Stimulated activated CD8-positive, alpha-beta memory T cell treated with anti-CD3 and anti-CD28 coated beads, Interleukin-12 subunit alpha, Interleukin-12 subunit beta, amount 100 ng/mL, for 24 hours (primary cell): Measurements from ENCODE around the gene SOBP.

Experiments used
- DNase-seq: peaks from one replicate; pipeline ENCODE4 v3.0.0-alpha.2; 2020; ENCODE audit errors: extremely low read depth

Gene SOBP

DNA sequence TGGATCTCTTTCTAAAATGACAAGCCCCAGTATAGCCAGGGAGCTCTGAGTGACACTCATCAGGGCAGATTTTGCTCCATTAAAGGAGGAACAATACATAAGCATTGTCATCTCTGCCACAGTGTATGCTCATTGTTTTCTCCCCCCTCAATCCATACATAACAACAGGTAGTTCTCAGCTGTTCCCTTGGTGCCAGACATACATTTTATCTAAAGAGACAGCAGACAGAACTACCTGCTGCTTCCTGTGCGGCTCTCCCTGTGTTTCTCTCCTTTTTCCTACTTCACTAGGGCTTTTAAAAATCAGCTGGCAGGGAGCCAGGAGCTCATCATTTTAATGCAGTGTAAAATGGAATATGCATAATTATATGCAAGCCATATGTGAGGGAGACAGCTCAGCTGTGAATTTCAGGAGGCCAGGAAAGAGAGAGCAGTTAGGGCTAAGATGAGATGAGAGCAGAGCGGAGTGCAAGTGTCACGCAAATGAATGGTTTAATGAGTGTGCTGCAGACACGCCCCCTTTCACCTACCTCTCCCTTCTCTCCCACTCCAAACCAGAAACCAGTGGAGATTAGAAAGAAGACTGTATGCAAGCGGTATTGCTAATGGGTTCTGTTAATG lies 96.0 kb downstream of the SOBP start:
- DNase-seq: no peak

DNA sequence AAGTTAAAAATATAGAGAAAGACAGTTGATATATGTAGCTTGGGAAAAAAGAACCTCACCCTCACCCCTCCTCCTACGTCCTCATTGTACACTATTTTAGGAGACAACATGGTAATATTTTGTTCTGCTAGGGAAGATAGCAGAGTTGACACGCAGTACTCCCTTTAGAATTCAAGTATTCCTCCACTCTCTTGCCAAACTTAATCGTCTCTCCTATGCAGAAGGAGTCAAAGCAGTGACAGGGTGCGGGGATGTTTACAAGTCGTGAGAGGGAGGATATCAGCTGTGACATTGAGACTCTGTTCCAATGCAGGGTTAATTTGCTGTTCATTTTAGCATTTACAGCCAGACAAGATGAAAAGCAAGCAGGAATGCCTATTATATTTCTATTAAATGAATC lies 97.5 kb downstream of the SOBP start:
- no peak for DNase-seq

DNA sequence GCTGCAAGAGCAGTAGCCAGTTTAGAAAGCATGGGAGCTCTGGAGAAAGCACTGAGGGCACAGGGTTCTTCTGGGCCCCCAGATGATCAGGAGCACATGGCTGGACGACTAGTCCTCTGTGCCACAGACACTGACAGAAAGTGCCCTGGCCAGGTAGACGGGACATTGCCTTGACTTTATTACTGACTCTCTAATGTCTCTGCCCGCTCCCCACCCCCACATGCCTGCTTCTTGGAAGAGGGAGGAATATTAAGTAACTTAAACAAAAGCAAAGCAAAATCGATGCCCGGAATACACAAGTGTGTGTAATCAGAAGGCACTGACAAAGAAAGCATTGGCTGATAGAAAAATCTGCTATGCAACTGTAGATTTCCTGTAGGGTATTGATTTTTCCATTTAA lies 99.3 kb downstream of the SOBP start:
- no peak for DNase-seq

DNA sequence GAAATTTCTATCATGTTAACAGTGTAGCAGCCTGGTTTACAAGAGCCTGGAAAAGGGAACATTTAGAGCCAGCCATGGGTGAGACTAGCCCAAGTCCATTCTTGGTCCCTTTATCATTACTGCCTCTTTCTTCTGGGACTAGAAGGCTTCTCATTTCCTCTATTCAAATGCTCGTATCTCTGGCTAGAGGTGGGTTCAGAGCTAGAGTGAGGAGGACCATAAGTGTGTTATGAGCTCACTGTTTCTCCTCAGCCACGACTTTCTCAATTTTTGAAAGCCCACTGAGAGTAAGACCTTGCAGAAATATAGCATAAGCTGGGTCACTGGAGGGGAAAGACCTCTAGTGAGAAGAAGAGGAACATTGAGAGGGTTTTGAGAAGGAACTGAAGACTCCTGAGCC lies 100.0 kb downstream of the SOBP start:
- DNase-seq: no peak

DNA sequence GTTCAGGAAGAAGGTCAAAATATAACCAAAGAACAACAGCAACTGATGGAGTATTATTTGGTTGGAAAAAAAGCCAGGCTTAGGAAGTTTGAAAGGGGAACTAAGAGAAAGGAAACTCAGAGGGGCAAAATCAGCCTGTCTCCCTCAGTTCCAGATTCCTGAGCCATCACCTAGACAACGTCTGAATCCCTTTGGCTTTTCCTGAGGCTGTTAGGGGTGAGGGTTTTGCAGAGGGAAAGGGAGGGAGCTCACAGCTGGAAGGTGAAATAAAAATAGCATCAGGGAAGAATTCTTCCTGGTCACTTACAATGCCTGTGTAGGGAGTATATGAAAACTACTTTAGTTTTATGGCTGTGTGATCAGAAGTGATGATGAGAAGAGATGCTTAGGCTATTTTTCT lies 100.5 kb downstream of the SOBP start:
- no peak for DNase-seq

DNA sequence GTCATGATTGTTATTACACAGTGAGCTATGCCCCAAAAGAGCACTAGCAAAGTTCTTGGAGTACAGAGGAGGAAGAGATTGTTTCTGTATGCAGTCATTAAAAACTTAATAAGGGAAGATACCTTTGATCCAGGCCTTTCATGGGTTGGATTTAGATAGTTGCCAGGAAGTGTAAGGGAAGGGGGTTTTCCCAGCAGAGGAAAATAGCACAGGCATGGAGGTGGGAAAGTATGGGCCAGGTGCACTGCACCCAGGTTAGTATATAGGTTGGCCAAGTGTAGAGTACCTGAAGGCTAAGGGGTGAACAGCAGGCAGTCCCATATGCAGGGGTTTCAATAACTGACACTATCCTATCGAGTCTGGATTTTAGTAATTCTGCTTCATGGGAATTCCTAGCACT lies 101.4 kb downstream of the SOBP start:
- no peak for DNase-seq

DNA sequence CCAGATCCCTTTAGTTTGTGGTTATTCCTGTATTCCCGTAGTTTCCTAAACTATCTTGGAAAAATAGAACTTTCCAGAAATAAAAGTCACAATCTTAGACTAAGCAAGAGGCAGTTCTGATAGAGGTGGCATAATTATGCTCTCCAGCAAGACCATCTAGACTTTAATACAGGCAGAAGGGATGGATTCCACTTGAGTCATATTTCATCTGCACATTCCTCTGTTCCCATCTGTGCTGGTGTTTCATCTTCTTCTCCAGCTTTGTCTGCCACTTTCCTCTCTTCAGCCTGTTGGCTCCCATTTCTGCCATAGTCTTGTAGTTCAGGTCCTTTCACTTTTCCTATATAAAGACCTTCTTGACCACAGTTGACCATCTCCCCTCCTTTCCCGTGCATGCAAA lies 102.9 kb downstream of the SOBP start:
- DNase-seq: no peak

DNA sequence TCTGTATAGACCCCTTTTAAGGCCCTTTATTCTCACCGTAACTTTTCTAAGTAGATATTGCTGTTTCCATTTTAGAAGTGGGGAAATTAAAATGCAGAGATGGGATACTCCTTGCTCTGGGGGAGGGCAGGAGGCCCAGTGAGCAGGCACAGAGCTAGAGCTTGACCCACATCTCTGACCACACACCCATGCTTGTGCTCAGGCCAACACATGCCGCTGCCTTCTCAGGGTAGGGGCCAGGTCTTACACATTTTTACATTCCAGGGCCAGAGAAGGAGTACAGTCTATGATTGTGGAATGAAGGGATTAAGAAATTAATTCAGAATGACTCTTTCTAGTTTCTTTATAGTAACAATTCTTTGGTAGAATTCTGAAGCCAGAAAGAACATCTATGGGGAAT lies 104.8 kb downstream of the SOBP start:
- DNase-seq: no peak

DNA sequence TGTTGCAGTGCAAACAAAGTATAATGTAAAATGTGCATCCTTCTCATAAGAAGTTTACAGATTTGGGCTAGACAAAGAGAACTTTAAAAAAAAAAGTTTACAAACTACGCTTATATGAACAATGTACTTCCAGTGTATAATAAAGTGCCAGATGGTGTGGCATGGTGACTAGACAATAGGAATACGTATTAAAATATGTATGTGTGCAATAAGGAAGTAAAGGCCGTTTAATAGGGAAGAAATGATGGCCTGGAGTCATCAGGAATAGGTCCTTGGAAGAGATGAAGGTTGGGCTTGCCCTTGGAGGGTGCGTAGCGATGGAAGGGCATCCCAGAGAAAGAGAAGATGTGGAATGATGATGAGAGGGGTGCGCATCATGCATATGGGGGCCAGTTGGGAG lies 108.2 kb downstream of the SOBP start:
- no peak for DNase-seq

DNA sequence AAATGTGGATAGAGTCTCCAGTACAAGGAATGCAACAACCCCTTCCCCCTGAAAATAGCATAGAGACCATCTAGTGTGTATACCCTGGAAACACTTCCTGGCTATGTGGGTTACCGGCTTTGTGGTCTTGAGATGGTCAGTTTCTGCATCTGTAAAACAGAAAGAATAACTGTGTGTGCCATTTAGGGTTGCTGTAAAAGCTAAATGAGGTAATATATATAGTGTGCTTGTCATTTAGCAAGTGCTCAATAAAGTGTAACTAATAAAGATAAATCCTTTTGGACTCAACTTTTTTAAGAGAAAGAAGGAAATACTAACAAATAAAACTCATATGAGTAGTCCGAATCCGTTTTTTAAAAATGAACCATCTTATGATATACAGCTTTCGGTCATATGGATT lies 109.1 kb downstream of the SOBP start:
- DNase-seq: no peak

DNA sequence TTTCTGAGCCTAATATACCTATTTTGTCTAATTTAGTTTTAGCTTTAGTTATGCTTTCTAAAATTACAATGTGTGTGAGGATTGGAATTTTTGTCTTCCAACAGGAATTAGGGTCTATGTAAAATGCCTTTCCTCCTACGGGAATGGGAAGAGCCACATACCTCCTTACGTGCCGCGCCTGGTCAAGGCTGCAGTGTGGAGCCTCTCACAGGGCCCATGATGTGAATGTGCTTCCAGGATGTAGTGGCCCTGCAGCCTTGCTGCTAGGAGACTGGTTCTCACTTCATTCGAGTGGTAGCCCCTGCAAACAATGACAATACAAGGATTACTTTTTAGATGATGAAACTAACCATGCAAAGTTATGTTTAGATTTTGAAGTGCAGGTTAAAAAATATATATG lies 110.2 kb downstream of the SOBP start:
- DNase-seq: no peak

DNA sequence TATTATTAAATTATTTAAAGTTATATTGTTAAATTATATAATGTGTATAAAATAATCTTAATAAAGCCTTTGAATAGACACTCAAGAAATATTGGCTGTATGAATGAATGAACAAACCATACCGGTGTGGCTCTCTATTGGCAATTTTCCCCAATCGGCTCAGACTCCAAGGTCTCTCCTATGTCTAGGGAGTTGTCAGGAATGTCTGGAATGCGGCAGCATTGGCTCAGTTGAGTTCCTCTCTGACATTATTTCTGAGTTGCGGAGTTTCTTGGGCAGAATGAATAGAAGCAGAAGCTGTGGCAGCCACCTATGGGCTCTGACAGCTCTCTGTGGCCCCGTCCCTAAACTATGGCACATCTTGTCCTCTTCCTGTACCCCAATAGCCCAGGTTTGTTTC lies 111.0 kb downstream of the SOBP start:
- no peak for DNase-seq

DNA sequence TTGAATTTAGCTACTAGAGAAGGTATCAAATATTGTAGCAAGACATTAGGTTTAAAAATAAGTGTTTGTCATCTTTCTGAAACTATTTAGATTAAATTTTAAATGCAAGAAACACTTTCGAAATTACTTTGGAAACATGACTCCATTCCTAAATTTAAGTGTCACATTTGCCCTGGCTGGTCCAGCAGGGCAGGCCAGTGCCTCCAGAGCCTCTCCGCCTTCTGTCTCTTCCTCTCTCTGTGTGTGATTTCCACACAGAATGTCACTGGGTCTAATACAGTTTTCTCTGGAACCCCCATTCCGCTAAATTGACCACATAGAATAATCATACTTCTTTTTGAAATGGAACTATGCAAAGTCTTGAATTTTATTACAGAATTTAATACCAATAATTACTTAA lies 111.5 kb downstream of the SOBP start:
- no peak for DNase-seq

DNA sequence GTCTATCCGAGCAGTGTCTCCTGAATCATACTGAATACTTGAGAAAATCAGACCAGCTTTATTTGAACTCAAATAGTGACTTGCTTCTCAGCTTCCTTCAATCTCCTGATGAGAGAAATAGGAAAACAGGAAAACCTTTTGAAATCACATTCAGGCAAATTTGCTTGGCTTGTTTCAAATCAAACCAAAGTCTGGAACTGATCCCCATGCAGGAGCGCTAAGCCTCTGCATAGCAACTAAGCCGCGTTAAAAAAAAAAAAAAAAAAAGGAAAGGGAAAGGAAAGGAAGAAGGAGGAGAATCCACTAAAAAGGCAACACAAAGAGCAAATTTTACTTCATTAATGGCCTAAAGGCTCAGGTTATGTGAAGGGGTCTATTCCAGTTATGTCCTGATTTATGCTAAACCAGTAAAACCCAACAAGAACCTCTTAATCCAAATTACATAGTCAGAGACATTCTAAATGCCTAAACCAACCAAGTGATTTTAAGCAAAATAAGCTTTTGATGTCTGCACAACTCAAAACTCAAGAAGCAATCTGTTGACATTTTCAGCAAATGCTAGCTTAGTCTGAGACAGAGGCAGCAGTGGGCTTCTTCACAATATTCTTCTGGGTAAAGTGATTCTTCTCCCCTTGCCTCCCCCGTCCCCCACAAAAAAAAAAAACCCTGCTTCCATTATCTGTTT lies 112.5 kb downstream of the SOBP start:
- DNase-seq: no peak

DNA sequence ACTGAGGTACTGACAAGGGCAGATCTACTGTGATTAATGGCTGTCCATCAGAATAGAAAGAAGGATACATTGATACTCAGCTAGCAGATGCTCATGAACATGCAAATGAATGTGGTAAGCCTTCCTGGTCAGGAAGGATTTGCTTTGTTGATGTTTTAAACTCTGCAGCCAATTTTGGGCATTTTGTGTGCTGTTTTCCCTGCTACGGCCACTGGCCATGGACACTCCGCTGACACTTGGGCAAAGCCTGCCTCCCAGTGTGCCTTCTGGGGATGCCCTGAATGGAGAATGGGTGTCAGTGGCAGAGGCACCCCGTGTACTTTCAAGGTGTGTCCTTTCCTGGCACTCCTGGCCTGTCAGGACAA lies 113.1 kb downstream of the SOBP start:
- no peak for DNase-seq

DNA sequence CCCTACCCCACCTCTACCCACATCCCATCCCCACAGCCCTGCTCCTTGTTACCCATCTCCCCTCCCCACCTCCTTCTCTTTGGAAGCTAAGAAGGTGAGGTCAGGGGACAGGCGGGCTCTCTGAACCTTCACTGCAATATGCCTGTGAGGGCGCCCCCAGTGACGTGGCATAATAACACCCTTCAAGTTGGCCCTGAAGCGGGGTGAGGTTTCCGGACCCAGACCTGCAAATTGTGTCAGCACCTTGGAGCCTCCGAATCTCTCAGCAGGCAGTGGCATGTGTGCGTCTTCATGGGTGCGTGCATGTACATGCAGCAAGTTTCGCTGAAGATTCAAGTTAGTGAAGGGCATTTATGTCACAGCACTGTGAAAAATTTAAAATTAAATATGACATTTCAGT lies 114.6 kb downstream of the SOBP start:
- no peak for DNase-seq

DNA sequence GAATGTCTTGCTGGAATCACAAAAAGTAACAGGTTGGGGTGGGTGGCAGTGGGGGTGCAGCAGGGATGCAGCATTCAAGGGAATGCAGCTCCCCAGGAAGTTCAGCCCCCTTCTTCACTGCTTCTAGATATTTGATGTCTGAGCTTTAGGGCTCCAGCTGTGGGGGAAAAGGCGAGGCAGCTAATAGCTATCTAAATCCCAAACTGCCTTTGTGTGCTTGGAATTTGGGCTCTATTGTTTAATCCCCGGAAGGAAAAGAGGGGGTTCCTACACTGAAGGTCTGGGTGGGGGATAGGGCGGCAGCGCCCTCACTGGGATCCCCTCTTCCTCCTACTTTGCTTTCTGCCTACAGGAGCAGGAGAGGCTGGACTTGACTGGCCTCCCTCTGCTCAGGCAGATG lies 116.5 kb downstream of the SOBP start:
- no peak for DNase-seq

DNA sequence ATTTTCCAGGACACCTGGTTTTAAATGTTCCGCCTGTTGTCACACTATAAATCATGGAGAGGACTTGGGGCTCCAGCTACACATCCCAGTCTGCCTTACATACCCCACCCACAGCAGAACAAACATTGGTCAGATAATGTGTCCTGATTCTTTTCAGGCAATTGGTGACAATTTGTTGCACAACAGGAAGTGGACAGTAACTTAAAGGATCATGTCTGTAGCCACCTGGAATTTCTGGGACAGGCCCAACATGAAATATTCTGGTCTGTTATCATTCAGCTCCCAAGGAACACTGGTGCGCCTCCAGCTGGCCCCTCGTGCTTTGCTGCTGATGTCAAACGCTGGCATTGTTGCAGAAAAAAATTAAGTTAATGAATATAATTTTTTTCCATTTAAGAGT lies 117.2 kb downstream of the SOBP start:
- DNase-seq: no peak

DNA sequence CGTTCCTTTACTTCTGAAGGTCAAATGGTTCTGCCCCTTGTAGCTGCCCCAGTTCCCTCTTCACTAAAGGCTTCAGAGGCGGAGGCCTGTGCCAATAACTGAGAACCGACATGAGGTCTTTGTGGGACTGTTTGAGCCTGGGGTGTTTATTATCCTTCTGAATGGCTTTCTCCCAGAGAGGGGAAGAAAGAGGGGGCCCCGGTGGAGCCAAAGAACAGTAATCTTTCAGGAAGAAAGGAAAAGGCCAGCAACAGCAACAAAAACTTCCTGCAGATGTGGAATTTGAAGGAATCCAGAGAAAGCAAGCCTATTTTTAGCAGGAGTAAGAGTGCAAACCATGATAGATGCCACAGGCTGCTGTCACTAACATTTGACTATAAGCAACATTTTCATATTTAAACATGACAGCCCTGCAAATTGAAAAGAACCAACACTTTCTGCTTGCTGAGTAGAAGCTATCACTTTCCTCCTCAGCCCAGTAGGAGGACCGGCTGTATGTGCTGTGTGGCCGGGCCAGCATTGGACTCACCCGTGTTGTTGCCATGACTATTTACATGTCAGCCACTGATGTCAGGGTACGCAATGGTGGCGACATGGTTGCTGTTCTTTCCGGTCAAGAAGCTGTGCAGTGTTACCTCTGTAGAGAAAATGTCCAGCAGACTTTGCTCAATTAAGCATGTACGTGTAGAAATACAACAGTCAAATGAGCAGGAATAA lies 121.3 kb downstream of the SOBP start:
- DNase-seq: no peak

DNA sequence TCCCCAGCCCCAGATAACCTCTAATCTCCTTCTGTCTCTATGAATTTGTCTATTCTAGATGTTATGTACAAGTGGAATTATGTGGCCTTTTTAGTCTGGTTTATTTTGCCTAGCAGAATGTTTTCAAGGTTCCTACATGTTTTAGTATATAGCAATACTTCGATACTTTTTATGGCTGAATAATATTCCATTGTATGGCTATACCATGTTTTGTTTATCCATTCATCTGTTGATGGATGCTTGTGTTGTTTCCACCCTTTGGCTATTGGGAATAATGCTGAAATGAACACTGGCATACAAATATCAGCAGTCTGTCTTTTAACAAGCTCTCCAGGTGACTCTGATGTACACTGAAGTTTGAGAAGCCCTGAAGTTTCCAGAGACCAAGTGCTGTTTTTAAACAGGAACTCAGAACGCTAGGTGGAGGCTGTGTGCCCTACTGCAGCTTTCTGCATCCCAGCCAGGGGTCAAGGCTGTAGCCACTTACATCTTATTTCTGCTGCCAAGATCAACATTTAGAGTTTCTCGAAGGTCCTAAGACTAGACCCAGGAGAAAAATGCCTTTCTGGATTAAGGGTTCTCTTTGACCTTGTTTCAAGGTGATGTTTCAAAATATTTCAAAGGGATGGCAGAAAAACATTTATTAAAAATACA lies 123.0 kb downstream of the SOBP start:
- DNase-seq: no peak

DNA sequence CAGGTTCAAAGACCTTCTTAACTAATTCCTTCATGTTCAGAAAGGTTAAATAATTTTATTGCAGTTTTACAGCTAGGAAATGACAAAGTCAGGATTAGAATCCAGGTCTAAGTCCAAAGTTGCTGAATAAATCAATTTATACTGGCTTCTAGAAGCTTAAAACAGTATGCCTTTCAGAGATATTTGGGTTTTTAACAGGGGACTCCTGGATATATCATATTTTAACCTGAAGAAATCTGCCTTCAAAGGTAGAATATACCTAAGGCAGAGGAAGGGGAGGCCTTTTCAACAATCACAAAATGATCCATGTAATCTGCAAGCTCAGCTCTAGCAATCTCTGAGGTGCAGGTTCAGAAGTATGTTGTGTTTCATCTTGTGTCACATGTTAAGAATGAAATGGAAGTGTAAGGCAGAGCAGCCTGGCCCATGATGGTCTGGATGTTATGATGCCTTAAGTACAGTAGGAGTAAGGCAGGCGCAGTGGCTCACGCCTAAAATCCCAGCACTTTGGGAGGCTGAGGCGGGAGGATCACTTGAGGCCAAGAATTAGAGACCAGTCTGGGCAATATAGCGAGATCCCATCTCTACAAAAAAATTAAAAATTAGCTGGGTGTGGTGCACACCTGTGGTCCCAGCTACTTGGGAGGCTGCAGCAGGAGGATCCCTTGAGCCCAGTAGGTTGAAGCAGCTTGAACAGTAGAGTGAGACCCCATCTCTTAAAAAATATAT lies 123.9 kb downstream of the SOBP start:
- DNase-seq: no peak

DNA sequence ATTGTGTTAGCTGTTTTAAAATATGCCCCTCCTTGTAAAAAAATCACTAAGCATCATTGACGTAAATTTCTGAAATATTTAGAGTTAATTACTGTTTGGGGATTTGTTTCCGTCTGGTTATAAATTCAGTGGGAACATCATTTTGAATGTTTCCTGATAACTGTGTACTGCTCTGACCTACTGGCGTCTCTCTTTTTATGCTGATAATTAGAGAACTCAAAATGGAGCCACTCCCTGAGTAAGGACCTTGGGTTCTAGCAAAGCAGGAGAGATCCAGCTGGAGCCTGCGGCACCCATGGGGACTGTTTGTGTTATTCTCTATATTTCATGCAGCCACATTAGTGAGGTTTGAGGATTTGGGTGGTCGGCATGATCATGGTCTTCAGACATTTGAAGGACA lies 124.9 kb downstream of the SOBP start:
- DNase-seq: no peak
